Limb (tissue), 2 donors: ENCODE measurements around the gene CDH23.

ENCODE experiments used
- DNase-seq, 2 donors: peaks; one replicate each; pipeline ENCODE4 v3.0.0-alpha.2; 2016; ENCODE audit errors: extremely low spot score in 2 of 2

CDH23 gene

DNA sequence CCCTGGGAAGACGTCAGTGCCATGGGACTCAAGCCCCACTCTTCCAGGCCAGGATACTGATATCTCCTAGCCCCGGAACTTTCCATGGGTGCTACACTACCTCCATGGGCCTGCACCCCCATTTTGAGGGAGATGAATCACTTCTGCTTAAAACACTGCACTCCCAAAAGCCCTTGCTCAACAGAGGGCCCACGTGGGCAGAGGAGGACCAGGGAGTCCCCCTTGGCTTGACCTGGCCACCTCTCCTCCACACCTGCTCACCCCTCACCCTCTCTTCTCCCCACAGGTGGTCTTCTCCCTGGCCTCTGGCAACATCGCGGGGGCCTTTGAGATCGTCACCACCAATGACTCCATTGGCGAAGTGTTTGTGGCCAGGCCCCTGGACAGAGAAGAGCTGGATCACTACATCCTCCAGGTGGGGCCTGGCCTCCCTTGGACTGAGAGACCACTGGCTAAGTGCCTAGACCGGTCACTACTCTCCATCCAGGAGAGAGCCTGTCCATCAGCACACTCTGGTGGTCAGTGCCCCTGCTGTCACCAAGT is 342.7 kb downstream of the CDH23 start:
- DNase-seq: no peak

DNA sequence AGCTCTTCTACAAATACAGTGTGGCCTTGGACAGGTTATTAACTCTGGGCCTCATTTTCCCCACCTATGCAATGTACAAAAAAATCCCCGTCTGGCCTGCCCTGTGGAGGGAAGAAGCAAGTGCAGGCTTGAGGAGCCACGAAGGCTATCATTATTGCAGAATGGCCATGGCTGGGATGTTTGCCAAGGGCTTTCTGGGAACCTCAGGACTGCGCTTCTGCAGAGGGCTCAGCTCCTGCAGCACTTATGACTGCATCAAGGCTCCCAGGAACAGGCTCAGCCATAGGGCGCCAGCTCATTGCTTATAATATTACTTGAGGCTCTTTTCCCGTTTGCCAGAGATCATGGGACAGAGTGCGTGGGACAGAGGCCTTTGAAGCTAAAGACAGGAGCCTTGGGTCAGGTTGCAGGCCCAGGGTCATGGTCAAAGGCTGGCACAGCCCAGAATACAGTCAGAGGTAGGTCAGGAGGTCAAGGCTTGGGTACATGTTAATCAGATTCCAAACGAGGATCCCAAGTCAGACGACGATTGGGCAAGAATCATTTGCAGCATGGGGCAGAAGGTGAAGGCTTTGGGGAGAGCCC is 343.4 kb downstream of the CDH23 start:
- DNase-seq: no peak

DNA sequence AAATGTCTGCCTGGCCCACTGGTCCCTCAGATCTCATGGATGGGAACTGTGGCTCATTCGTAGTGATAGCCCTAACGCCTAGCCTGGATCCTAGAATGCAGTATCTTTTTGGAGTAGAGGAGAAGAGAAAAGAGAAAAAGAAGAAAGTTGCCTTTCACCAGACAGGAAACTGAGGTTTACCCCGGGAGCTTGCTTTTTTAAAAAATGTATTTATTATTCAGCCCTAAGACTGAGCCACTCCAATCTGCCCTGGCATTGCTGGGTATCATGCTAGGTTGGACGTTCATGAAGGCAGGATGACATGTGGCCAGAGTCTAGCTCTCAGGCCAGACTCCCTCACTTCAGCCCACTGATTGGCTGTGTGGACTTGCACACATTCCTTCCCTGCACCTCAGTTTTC is 344.3 kb downstream of the CDH23 start:
- DNase-seq: no peak

DNA sequence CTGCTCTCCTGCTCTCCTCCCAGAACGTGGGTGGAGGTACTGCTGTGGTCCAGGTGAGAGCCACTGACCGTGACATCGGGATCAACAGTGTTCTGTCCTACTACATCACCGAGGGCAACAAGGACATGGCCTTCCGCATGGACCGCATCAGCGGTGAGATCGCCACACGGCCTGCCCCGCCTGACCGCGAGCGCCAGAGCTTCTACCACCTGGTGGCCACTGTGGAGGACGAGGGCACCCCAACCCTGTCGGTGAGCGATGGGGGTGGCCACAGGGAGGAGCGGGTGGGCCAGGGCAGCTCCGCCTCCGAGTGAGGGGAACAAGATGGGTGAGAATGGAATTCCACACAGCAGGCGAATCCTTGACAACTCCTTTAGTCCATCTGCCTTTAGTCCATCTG is 345.0 kb downstream of the CDH23 start:
- DNase-seq: no peak

DNA sequence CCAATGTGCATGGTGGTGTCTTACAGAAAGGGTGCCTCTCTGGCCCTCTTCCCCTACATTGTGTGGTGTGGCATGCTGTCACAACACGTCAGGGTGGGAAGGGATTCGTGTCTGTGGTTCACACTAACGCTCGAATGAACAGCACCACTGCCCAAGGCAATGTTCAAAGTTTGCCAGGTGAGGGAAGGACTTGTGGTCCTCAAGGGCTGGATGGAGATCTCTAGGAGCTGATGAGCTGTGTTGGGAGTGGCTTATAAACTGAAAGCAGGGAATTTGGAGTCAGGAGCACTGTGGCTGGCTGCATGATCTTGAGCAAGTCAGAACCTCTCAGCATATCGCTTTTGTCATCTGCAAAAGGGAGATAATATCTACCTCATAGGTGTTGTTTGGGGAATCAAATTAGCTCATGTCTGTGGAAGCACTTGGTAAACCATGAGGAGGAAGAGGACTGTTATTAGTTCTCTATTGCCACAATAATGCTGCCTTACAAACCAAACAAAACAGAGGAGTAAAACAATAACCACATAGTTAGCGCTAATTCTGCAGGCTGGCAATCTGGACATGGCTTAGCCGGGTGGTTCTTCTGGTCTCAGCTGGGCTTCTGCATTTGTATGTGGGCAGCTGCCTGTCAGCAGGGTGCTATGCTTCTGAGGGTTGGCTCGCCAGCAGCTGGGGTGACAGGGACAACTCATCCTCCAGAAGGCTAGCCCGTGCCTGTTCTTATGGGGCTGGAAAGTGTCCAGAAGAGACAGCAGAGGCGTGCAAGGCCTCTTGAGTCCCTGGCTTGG is 345.8 kb downstream of the CDH23 start:
- no peak for DNase-seq

DNA sequence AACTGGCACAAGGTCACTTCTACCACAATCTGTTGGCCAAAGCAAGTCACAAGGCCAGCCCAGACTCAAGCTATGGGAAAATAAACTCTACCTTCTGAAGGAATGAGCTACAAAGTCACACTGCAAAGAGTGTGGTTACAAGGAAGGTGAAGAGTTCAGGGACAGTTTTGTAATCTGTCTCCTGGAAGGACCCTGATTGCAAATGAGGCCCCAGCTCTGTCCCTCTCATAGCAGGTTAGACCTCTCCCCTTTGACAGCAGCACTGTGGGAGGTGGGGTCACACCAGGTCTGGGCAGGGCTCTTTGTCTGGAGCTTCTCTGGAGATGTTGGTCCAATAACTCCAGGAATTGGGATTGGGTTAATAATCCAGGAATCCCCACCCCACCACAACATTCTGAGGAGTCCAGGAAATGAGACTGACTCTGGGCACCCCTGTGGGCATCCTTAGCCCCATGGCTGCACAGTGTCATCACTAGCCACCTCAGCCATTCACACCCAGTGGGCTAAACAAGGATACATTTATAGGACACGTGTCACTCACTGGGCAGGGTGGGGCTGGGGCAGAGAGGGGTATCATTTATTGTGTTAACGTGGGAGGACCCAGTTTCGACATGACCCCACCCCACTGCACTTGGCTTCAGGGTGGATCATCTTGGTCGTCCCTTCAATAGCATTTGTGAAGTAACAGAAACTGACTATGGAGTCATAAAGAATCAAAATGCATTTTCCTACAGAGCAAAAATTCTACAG is 346.5 kb downstream of the CDH23 start:
- no peak for DNase-seq

DNA sequence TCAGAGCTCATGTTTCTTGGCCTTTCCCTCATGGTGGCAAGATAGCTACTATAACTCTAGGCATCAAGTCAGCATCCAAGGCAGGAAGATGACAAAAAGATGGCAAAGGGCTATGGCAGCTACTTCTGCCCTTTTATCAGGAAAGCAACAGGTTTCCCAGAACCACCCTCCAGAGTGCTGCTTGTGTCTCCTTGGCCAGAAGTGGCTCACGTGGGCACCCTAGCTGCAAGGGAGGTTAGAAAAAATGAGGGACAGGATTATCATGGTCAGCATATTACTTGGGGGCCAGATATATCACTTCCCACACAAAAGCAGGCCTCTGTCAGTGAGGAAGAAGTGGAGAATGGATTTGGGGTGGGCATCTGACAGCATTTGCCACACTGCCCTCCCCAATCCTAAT is 347.1 kb downstream of the CDH23 start:
- DNase-seq: no peak

DNA sequence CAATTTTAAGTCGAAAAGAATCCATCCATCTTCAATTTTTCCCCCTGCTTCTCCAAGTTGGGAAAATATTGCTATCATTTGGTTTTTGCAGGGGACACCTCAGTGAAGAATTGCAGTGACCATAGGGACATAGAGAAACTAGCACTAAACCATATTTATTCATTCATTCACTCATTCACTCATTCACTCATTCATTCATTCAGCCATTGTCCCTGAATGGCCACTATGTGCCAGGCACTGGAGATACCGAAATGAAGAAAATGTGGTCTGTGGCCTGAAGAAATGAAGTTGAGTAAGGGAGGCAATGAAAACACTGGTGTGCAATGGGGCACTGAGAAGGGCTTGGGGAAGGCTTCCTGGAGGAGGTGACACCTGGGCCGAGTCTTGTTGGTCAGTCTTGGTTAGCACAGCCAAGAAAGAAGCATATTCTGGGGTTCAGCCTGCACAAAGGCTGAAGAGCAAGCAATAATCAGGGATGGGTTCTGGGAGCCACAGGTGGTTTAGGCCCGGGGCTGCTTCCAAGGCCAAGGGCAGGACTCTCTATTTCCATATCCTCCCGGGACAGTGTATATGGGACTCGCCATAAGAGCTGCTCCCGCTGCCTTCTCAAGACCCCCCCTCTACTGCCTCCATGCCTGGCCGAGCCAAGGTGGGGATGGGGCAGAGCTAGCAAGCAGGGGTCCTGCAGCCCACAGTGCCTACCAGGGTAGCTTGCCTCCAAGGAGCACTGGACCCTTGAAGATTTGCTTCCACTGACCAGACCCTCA is 348.4 kb downstream of the CDH23 start:
- no peak for DNase-seq

DNA sequence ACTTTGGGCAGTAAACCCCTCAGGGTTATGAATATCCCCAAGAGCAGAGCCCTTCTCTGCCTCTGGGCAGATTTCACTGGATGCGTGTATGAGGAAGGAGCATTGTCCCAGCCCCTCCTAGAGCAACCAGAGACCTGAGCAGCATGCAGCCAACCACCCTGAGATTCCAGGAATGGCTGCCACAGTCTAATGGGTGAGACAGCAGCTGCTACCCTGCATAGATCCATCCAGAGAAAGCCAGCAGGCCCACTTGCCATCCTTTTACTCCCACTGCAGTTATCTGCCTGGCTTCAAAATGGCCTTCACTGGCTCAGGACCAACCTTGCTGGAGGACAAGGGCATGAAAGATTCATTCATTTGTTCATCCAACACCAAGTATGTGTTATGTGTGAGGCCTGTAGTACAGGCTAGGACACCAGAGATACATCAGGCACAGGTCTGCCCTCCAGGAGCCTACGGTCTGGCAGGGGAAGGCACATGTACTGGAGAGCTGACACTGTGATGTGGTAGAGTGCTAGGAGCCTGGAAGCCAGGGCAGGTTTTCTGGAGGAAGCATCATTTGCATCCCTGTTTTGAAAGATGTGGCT is 349.0 kb downstream of the CDH23 start:
- no peak for DNase-seq

DNA sequence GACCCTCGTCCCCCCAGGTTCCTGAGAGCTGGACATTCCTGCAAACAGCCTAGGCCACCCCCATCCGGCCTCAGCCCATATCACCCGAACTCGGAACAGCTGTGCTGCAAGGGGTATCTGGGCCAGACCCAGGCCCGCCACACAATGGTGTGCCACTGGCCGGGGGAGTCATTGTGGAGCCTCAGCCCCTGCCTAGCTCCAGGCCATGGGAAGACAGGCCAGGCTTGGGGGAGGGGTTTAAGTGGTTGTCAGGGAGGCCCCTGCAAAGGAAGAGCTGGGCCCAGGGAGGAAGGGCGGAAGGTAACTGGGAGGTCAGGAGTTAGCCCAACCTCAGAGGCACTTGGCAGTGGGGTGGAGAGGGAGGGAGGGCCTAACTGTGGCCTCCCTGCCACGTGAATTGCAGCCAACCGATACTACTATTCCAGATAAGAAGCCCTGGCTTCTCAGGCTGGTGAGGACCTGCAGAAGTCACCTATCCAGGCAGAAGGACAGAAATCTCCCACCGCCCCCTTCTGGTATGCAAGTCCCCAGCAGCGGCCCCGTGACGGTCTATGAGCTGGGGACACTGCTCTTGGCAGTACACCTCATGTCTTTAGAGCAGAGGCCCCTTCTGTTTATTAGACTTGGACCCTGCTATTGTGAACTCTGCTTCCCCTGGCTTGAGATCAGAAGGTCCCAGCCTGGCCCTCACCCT is 349.8 kb downstream of the CDH23 start:
- DNase-seq: no peak

DNA sequence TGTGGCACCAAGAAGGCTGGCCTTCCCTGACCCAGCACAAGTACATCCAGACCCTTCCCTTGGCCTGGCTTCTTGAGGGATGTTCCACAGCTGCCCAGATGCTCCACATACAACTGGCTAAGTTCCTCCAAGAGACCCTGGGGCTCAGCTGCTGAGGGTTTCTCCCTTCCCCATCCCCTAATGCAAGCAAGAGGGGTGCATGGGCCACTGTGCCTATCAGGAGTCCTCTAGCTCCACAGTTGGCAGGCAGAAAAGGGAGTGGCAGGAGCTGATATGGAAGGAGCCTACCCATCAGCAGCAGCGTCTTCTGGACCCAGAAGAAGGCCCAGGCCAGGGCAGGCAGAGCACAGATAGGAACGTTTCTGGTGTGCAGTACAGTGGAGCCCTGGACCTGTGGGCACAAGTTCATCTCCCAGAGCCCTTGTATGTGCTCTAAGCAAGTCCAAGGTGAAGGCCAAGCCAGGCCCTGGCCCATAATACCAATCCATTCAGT is 350.4 kb downstream of the CDH23 start:
- DNase-seq: no peak

DNA sequence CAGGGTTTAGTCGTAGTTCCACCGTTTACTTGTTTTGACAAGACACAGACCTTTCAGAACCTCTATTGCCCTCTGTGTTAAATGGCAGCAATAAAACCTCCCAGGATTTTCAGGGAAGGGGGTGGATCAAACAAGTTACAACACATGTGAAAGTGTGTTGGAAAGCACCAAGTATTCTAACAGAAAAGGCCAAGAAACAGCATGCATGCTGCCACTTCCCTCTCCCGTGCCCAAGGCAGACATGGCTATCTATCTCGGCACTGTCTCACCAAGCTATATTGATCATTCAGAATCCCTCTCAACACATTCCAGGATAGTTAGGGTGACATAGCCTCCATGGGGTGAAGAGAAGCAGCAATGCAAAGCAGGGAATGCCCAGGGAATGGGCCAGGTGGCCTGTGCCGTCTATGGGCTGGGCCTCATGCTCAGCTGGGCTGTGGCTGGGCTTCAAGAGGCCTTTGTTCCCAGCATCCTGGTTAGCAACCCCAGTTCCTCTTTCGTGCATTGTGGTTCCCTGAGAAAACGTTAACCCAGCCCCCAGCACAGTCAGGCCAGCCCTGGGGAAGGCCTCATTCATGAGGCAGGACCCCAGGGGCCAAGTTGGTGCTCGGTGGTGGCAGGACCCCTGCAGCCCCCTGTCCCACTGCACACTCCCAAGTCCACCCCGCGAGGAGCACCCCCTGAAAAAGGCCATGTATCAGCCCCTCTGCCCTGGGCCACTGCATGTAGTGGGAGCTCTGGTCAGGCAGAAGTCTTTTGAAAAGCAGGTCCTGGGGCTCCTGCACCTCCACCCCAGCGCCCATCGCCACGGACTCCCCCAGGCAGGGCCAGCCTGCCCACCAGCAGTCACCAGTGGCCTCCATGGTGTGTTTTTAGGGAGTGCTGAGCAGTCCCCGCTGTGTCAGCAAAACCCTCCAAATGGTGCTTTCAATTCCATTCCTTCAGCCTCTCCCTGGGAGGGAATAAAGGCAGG is 351.1 kb downstream of the CDH23 start:
- no peak for DNase-seq

DNA sequence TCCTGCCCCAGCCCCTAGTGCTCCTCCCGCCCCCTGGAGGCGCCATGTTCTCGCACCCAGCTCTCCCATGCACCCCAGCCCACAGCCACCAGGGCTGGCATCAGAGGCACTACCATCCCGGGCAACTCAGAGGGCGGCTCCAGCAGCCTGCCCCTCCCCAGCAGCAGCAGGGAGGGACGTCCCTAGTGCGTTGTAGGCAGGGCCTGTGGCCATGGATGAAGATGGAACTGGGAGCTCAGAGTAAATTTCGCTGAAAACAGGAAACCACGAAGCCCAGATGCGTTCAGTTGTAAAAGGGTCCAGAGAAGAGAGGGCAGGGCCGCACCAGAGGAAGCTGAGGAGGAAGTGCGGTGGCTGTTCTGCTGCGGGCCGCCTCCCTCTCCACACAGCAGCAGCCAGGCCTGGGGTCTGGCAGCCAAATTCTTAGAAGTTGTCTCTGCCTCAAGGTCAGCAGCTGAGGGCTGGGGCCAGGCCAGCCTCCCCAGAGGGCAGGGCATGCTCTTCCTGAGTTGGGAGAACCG is 352.0 kb downstream of the CDH23 start:
- peak in 1 of 2 donors; percentile 47 for DNase-seq

DNA sequence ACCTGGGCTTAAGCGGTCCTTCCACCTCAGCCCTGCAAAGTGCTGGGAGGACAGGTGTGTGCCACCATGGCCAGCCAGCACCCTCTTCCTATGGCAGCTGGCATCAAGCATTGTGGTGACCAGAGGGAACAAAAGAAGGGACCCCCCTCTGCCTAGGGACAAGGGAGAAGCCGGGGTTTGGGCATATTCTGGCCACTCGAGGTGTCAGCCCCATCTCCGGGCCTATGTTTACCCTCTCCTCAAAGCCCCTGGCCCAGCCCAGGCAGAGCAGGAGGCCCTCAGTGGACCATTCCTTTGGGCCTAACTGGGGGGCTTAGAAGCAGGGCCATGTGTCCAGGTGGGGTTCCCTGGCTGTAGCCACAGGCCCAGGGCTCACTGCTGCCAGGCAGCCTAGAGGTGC is 352.7 kb downstream of the CDH23 start:
- DNase-seq: no peak

DNA sequence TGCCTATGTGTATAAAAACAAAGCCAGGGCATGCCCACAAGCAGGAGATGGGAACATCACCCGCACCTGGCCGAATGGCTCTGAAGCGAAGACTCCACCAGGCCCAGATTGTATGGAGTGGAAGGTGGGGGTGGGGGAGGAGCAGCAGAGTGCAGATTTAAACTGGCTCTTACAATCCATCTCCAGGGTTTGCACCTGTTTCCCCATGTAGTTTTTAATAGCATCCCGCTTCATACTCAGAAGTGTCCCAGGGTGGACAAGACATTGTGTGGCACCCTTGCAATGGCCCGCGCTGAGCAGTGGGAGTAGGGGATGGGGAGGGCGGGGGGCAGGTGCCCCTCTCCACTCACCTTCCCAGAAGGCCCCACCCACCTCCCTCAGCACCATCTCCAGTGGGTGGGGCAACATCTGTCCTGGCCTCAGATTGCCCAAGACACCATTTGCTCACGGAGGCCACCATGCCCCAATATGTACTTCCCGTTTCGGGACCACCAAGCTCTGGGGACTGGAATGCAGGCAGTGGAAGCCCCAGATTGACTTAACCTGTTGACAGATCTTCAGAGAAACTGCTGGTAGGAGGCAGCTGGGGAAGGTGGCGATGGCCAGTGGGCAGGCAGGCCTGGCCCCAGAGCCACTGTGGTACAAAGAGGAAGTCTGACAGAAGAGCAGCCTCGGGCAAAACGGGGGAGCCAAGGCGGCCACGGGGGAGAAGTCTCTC is 353.6 kb downstream of the CDH23 start:
- no peak for DNase-seq

DNA sequence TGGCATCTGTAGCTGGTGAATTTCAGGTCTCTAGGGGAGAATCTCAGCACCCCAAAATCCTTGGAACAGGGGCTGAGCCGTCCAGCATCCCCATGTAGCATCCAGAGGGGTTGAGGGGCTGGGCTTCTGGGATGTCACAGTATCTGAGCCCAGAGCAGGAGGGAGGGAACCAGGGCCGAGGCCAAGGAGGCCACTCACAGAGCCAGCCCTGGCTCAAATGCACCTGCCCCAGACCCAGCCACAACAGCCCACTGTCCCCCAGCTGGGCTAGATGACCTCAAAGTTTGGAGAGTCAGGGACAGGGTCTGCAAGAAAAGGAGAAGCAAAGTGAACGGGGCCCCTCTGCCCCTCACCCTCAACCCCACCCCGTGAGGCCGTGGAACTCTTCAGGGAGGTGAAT is 354.3 kb downstream of the CDH23 start:
- DNase-seq: no peak

DNA sequence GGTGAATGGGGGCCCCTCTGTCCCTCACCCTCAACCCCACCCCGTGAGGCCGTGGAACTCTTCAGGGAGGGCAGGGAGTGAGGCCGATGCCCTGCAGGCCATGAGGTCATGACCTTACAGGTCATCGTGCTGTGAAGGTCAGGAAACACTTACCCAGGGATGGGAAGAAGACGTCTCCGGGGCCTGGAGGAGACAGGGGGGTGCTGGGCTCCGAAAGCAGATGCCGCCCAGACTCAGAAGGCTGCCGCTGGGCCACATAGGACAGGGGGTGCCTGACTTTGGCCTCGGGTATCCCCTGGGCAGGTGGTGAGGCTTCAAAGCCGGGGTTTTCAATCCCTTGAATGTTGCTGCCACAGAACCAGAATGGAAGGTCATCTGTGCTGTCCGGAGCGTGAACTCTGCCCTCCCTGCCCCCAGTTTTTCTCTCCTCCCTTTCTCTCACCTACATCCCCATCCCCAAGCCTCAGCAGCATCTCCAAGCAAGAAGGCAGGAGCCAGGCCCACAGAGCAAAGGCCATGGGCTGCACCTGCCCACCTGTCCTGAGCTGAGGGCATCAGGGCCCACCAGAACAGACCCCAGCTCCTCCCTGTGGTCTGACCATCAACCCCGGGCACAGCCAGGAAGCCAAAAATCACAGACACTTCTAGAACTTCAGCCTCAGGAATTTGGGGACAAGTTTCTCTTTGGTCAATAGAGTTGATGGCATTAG is 354.9 kb downstream of the CDH23 start:
- no peak for DNase-seq
